Lower leg skin (tissue), 3 donors: ENCODE measurements around the gene POLA2.
"Not testable (repeated sequence)": the region's sequence is repeated elsewhere in the genome, so short reads cannot be mapped to it uniquely, and the experiment has no call there.

ENCODE experiments used
- POLR2A ChIP-seq, 2 donors: fragments of 450-650 bp; IDR thresholded peaks; one replicate each; pipeline ENCODE4 v1.6.1; 2016 to 2017; ENCODE audit warnings: antibody characterized with exemption in 2 of 2, mild to moderate bottlenecking in 1 of 2, moderate library complexity in 1 of 2
- TF ChIP-seq, protein P1 (sequence below), 3 donors: fragments of 450-650 bp; IDR thresholded peaks; one replicate each; pipeline ENCODE4 v1.5.1; 2016; ENCODE audit warnings: antibody characterized with exemption in 3 of 3, mild to moderate bottlenecking in 3 of 3, moderate library complexity in 2 of 3

DNA sequence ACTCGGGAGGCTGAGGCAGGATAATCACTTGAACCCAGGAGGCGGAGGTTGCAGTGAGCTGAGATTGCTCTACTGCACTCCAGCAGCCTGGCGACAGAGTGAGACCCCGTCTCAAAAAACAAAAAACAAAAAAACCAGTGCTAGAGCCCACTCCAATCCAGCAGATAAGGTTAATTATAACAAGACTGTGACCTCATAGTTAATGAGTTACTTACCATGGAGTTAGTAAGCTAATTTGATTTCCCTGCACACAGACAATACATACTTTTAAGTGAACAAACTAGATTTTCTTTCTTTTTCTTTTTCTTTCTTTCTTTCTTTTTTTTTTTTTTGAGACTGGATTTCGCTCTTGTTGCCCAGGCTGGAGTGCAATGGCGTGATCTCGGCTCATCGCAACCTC lies 16.7 kb upstream of the POLA2 start:
- not testable (repeated sequence) for TF ChIP-seq POLR2A (IDR thresholded peaks at IDR 0.05)
- TF ChIP-seq, protein P1, sequence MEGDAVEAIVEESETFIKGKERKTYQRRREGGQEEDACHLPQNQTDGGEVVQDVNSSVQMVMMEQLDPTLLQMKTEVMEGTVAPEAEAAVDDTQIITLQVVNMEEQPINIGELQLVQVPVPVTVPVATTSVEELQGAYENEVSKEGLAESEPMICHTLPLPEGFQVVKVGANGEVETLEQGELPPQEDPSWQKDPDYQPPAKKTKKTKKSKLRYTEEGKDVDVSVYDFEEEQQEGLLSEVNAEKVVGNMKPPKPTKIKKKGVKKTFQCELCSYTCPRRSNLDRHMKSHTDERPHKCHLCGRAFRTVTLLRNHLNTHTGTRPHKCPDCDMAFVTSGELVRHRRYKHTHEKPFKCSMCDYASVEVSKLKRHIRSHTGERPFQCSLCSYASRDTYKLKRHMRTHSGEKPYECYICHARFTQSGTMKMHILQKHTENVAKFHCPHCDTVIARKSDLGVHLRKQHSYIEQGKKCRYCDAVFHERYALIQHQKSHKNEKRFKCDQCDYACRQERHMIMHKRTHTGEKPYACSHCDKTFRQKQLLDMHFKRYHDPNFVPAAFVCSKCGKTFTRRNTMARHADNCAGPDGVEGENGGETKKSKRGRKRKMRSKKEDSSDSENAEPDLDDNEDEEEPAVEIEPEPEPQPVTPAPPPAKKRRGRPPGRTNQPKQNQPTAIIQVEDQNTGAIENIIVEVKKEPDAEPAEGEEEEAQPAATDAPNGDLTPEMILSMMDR (IDR thresholded peaks at IDR 0.05), result not testable (repeated sequence)
